ENCODE results near the gene BCAP29.

BCAP29 gene

GRCh38 chr7:107660381-107661080 lies 80.5 kb downstream of the BCAP29 start, which contains the start of gene SLC26A4:
SLC26A4 (plus strand) TSS chr7:107660828; CDS start chr7:107661642, 814 bp downstream.
- Mint-ChIP-seq H3K4me1 (peaks cover 33% of the 10 kb centered on the region), H3K27ac (peak within 1 kb of the TSS; percentile 78), H3K36me3 (ENCODE audit: low read depth) (no peaks in the 10 kb centered on the region), H3K9me3 (no peaks in the 10 kb centered on the region), H3K4me3 (peak within 1 kb of the TSS; percentile 83), H3K27me3 (peaks cover 41% of the 10 kb centered on the region)
- DNase-seq (peak; percentile 47), ATAC-seq (peak; percentile 65)

DNA sequence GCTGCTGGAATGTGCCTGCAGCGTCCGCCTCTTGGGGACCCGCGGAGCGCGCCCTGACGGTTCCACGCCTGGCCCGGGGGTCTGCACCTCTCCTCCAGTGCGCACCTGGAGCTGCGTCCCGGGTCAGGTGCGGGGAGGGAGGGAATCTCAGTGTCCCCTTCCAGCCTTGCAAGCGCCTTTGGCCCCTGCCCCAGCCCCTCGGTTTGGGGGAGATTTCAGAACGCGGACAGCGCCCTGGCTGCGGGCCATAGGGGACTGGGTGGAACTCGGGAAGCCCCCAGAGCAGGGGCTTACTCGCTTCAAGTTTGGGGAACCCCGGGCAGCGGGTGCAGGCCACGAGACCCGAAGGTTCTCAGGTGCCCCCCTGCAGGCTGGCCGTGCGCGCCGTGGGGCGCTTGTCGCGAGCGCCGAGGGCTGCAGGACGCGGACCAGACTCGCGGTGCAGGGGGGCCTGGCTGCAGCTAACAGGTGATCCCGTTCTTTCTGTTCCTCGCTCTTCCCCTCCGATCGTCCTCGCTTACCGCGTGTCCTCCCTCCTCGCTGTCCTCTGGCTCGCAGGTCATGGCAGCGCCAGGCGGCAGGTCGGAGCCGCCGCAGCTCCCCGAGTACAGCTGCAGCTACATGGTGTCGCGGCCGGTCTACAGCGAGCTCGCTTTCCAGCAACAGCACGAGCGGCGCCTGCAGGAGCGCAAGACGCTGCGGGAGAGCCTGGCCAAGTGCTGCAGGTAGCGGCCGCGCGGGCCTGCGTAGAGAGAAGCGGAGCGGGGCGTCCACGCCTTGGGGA lies 81.2 kb downstream of the BCAP29 start:
- Mint-ChIP-seq H3K4me1 (peaks cover 33% of the 10 kb centered on the region), H3K27me3 (peaks cover 38% of the 10 kb centered on the region)

DNA sequence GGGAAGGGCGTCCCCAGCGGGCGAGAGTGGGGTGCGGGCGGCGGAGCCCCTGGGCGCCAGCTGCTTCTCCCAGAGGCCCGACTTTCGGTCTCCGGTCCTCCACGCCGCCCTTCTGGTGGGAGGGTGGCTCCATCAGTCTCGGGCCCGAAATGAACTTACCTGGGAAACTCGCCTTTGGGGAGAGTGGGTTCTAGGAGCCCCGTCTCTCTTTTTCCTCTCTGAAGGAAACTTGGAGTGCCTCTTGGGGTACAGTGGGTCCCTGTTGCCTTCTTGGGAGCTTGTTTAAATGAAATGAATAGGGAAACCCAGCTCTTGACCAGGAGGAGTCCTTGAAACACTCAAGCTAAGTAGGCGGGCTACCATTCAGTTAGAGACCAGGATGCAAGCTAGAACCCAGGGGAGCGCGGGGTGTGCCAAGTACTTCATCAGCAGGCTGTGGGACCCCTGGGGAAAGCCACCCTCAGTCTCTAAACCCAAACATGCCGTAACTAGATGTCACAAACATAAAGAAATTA lies 81.9 kb downstream of the BCAP29 start:
- Mint-ChIP-seq H3K27ac (no peak overlapping the region), H3K27me3 (peaks cover 36% of the 10 kb centered on the region)
- ATAC-seq: no peak

More for the DNA sequence above, 81.2 kb downstream of the BCAP29 start:
- Mint-ChIP-seq H3K27ac (no peak overlapping the region), H3K4me3 (peak overlapping the region; percentile 83), H3K9me3 (no peaks in the 10 kb centered on the region), H3K36me3 (ENCODE audit: low read depth) (no peaks in the 10 kb centered on the region)
- DNase-seq (peak; percentile 38), ATAC-seq (peak; percentile 42)

DNA sequence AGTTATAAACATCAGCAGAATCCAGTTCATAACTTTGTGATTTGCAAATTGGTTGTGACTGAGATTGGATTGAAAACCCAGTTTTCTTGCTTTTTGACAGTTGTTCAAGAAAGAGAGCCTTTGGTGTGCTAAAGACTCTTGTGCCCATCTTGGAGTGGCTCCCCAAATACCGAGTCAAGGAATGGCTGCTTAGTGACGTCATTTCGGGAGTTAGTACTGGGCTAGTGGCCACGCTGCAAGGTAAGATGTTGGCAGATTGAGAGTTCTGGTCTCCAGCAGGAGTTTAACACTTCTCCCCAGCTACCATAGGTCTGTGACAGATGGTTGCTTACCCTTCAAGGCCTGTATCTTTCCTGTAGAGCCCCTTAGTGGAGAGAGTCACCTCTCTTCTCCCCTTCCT lies 83.2 kb downstream of the BCAP29 start:
- H3K4me1 Mint-ChIP-seq: peaks cover 33% of the 10 kb centered on the region
- no peak for DNase-seq
- no peaks in the 10 kb centered on the region for H3K9me3 Mint-ChIP-seq
- no peak overlapping the region for H3K4me3 Mint-ChIP-seq
- H3K27ac Mint-ChIP-seq: no peak overlapping the region
- ATAC-seq: no peak
- H3K27me3 Mint-ChIP-seq: peaks cover 31% of the 10 kb centered on the region
- H3K36me3 Mint-ChIP-seq (ENCODE audit: low read depth): no peaks in the 10 kb centered on the region

More for the DNA sequence above, 81.9 kb downstream of the BCAP29 start:
- peaks cover 33% of the 10 kb centered on the region for H3K4me1 Mint-ChIP-seq
- no peak for DNase-seq
- no peaks in the 10 kb centered on the region for H3K9me3 Mint-ChIP-seq
- H3K36me3 Mint-ChIP-seq (ENCODE audit: low read depth): no peaks in the 10 kb centered on the region
- H3K4me3 Mint-ChIP-seq: peak overlapping the region; percentile 83

DNA sequence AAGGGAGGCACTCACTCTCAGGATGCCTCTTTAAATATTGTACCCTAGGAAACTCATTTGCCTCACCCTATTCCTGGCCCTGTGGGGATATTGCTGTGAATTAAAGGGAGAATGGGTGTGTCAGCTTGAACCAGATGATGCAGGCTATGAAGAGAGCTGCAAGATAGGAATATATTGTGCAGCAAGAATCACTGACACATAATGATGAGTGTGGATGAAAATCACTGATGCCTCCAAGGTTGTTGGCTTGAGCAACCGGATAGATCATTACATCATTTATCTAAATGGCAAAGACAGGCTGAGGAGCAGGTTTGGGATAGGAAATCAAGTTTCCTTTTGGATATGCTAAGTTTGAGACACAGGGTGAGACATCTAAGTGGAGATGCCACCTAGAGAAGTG lies 86.7 kb downstream of the BCAP29 start:
- peaks cover 33% of the 10 kb centered on the region for H3K27me3 Mint-ChIP-seq
- H3K27ac Mint-ChIP-seq: no peak overlapping the region
- no peaks in the 10 kb centered on the region for H3K9me3 Mint-ChIP-seq
- H3K4me1 Mint-ChIP-seq: peaks cover 9% of the 10 kb centered on the region
- ATAC-seq: no peak
- no peaks in the 10 kb centered on the region for H3K36me3 Mint-ChIP-seq (ENCODE audit: low read depth)
- no peak for DNase-seq
- H3K4me3 Mint-ChIP-seq: no peak overlapping the region

- Mint-ChIP-seq H3K4me3 (no peak overlapping the region), H3K27ac (no peak overlapping the region), H3K9me3 (no peaks in the 10 kb centered on the region), H3K4me1 (peaks cover 5% of the 10 kb centered on the region), H3K27me3 (peaks cover 28% of the 10 kb centered on the region), H3K36me3 (ENCODE audit: low read depth) (no peaks in the 10 kb centered on the region)
- DNase-seq (no peak), ATAC-seq (no peak)
These were observed 87.3 kb downstream of the BCAP29 start for GRCh38 chr7:107667341-107667740.

DNA sequence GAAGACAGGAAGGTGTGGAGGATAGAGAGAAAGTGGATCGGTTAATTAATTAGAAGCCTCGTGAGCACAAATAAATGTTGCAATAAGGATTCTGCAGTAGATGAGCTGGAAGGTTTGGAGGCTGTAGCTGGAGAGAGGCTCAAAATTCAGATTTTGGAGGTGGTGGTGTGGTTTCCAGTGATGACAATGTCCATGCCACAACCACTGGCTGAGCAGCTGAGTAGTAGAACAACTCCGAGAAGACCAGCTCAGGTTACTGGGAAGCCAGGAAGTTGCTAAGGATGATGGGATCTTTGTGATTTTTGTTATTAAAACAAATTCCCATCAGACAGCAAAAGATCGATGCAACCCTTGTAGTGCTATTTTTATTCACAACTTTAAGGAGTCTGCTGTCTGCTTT lies 88.2 kb downstream of the BCAP29 start:
- H3K4me1 Mint-ChIP-seq: peaks cover 4% of the 10 kb centered on the region
- no peak for ATAC-seq
- no peak for DNase-seq
- H3K9me3 Mint-ChIP-seq: no peaks in the 10 kb centered on the region
- peaks cover 28% of the 10 kb centered on the region for H3K27me3 Mint-ChIP-seq
- H3K27ac Mint-ChIP-seq: no peak overlapping the region
- H3K36me3 Mint-ChIP-seq (ENCODE audit: low read depth): no peaks in the 10 kb centered on the region
- H3K4me3 Mint-ChIP-seq: no peak overlapping the region
